HG03139 (cell line): Measurements from ENCODE around the gene RTN4RL2.

ENCODE experiments used
- ATAC-seq: cut with Tn5 transposase; IDR thresholded peaks from one replicate; pipeline ENCODE4 v1.9.1; 2021; ENCODE audit not compliant: unreplicated experiment

Gene RTN4RL2

GRCh38 chr11:57479911-57480310 is 19.6 kb downstream of the RTN4RL2 start:
- ATAC-seq, result no peak

DNA sequence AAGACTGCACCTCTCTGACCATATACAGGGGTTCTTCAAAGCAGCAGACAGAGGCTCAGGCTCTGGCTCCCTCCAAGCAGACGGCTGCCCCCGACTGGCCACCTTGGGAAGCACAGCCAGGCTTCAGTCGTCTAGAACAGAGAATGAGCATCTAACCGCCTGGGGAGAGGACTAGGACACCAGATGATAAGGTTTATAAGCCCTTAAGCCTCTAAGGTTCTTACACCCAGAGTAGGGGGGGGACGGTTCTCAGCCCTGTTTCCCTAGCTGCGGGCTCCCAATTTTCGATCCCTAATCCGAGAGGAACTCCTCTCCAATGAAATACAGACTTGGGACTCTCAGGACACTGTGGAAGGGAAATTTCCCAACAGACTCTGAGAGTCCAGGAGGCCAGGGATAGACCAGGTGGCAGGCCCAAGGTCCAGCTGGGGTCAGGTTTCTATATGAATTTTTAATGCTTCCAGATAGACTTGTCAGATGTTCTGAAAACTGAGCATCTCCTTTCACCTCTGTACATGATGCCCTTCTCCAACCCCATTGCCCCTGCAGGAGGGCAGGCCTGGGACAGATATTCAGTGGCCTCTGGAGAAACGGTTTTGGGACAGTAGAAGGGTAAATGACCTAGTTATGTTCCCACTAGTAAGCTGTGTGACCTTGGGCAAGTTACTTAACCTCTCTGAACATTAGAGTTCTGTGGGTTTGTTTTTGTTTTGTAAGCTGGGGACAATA is 20.2 kb downstream of the RTN4RL2 start:
- no peak for ATAC-seq

DNA sequence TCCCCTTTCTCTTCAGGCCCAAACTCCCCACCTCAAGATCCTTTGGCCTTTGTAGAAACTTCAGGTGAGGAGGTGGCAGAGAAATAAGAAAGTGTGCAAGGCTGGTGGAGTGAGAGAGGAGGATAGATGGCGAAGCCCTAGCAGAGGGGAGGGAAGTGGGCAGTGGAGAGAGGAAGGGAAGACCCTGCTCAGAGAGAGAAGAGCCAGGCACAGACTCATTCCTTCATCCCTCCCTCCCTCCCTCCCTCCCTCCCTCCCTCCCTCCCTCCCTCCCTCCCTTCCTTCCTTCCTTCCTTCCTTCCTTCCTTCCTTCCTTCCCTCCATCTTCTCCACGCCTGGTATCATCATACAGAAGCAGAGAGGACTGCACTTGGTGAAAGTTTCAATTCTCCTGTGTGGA is 21.0 kb downstream of the RTN4RL2 start:
- ATAC-seq, result no peak

GRCh38 chr11:57481915-57482781 is 21.8 kb downstream of the RTN4RL2 start:
- ATAC-seq, result no peak

- ATAC-seq, result no peak
Observed at GRCh38 chr11:57482782-57483561, 22.6 kb downstream of the RTN4RL2 start.

DNA sequence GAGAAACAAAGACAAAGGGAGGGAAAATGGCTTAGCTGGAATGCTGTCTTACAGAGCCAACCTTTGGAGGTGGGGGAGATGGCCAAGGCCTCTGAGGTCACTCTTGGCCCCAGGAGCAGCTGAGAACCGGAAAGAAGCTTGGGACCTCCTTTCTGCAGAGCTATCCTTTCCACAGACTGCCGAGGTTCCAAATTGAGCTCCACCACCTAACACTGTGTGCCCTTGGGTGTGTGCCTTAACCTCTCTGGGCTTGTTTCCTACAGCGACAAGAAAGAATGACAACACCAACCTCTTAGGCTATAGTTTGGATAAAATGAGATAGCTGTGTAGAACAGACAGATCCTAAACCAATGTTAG is 23.2 kb downstream of the RTN4RL2 start:
- no peak for ATAC-seq

DNA sequence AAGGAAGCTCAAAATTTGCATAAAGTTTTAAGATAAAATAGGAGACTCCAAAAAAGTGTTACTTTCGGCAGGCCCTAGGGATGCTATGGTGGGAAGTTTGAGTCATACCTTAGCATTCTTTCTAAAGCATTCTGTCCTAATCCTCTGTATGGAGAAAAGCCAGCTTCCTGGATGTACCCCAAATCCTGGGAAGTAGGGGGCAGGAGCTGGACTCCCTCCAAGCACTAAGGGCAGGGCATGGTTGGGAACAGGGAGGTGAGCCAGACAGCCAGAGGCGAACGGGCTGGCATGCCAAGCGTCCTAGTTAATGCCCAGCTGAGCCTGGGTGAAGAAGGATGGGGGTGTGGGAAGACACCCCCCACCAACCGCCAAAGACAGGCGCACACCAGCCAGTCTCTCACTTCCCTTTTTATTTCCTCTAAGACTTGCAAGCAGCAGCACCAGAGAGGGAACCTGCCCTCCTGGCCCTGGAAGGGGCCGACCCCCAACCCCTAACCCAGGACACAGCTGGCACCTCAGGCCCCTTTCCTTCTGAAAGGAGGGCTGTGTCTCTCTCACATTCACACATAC is 23.9 kb downstream of the RTN4RL2 start:
- peak; percentile 44 for ATAC-seq

- ATAC-seq, result no peak
Observed at GRCh38 chr11:57485217-57485990, 25.1 kb downstream of the RTN4RL2 start.

GRCh38 chr11:57487021-57487778 is 26.9 kb downstream of the RTN4RL2 start:
- no peak for ATAC-seq

GRCh38 chr11:57487920-57488659 is 27.8 kb downstream of the RTN4RL2 start:
- ATAC-seq, result no peak

DNA sequence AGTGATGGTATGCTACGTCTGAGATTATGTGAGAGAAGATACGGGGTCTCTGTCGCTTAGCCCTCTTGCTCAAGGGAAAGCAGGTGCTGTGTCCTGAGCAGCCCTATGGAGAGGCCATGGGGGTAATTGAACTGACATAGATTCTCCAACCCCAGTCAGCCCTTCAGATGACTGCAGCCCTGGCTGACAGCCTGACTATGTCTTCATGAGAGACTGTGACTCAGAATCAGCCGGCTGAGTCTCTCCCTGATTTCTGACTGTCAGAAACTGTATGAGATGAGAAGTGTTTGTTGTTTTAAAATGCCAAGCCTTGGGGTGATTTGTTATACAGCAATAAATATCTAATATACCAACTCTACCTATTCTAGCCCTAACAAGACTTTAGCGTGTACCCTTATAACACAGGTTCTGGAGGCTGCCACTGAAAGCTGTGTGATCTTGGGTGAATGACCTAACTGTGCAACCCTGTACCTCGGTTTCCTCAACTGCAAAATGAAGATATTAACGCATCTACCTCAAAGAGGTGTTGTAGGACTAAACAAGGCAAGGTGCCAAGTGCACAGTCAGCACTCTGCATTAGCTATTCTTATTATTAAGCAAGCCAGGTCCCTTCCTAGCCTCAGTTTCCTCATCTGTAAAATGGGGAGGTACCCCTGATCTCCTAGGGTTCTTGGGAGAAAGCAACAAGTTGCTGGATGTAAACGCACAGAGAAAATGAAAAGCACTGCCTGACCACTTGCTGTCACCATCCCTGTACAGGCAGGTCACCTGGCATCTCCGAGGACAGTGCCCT is 30.3 kb downstream of the RTN4RL2 start:
- ATAC-seq, result no peak

DNA sequence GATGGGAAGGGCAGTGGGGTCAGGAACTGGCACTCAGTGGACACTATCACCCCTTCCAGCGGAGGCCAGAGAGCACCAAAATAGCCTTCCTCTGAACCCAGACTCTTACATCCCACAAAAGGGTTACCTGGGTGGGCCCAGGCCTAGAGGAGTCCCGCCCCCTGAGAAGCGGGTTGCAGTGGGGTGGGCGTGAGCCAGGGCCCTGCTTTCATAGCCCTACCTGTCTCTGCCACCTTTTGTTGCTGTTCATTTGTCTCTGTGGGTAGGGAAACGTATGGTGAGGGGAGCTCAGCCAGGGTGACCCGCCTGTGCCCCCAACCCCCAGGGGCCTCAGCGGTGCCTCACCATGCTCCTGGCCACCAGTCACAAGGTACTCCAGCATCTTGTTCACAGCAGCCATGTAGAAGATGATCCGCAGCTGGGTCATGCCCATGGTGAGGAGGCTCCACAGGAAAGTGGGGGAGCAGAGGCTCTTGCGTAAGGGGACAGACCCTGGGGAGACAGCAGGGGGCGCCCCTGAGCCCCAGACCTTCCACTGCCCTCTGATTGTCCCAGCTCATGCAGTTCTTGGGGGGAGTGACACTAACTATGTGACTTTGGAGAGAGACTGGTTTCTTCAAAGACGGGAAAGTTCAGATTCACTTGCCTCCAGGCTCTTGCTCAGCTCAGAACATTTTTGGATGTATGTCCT is 31.2 kb downstream of the RTN4RL2 start:
- no peak for ATAC-seq

DNA sequence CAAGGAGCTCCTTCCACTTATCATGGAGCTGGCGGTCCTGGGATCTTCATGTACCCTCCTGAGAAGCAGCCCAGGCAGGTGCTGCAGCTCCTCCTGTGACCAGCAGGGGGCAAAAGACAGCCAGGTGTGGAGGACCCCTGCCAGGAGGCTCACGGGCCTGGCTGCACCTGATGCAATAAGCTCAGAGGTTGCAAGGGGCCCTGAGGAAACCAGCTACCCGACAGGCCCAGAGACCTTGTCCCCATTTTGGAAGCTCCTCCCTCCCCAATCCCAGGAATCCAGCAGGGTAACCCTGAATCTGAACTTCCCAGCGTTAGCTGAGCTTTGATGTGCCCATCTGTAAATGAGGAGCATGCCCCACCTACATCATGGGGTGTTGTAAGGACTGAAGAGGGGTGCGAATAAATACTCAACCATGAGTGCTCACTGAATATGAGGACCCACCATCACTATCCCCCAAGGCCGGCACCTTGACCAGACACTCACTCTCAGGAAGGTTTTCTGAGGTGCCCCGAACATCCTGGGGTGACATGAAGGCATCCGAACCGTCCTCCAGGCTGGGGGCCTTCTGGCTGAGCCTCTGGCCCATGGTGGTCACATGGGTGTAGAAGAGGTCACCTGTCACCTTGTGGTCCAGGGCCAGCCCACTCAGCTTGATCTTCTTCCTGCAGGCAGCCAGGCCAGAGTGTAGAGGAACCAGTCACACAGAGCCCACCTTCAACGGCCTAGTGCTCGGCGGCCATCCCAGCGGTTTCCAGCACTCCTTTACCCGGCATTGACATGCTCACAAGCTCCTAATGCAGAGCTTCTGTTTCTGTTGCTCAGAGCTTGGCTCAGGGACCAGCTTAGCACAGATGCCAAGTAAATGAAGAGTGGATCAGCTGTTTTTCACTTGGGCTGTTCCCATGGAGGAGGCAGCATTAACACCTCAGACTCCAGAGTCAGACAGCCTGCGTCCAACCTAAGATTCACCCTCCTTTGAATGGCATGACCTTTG is 33.5 kb downstream of the RTN4RL2 start:
- peak; percentile 60 for ATAC-seq

- ATAC-seq, result no peak
Observed at GRCh38 chr11:57496109-57496820, 35.9 kb downstream of the RTN4RL2 start.

DNA sequence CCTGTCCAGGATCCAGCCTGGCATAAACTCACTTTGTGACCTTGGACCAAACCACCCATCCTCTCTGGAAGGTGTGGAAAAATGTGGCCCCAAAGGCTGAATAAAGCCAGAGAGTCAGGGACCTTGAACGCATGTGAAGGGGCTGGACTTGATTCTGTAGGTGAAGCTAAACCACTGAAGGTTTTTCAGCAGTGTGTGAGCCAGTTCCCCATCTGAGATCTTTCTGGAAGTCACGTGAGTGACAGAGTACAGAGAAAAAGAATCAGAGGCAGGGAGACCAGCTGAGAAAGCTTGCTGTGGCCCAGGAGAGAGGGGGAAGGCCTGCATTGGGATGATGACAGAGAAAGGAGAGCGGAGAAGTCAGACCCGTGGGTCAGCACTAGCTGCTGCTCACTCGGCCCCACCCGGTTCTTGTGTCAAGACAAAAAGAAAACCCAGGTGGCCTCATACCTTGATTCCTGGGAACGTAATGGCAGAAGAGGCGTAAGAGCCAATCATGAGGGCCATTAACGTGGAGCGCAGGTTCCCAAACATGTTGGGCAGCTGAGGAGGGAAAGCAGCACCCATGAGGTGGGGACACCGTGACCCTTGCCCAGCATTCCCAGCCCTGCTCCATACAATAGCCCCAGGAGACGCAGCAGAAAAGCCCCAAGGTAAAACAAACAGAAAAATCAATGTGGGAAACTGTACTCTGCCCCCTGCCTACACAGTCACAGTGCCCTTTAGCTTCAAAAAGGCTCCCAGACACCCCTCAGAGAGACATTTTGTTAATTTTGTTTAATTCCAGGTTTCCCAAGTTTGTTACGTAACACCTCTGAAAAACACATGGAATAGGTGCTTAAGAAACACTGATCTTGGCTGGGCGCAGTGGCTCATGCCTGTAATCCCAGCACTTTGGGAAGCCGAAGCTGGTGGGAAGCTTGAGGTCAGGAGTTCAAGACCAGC is 37.2 kb downstream of the RTN4RL2 start:
- ATAC-seq, result no peak
